HepG2 (cell line): Measurements from ENCODE around the gene PMEPA1. TPM values are rescaled to one million over a fixed set of nuclear protein-coding genes. Genes with fewer than 3 reads are reported as not detected.

Experiments used
- ATAC-seq: fragments of 200-7000 bp; cut with Tn5 transposase; 3 replicates; pipeline ENCODE4 v1.9.1; 2020; ENCODE audit warnings: mild to moderate bottlenecking, moderate library complexity
- BruUV-seq: library from RNA; stranded (reverse); fragments of 400-500 nt; replicated peaks from 2 replicates; lab custom pipeline; 2021; lab: Mats Ljungman, UMichigan
- CTCF ChIA-PET: fragments of 300-600 bp; formaldehyde crosslinking; extraction: SDS; loops from one replicate; lab custom pipeline; 2021; ENCODE audit warnings: low total read pairs, inconsistent platforms, low intra/inter-chr PET ratio; lab: Yijun Ruan, JAX
- POLR2A ChIA-PET: fragments of 350-600 bp; sonication (Branson Sonifier 250); formaldehyde crosslinking; loops from one replicate; lab custom pipeline; 2020; ENCODE audit warnings: antibody characterized with exemption, inconsistent platforms; lab: Yijun Ruan, JAX
- DNase-seq: peaks from one replicate; pipeline ENCODE4 v3.0.0-alpha.2; 2015; ENCODE audit warnings: low spot score
- FAIRE-seq: peaks from 3 replicates; lab custom pipeline; 2011; peaks lifted over from hg19 to GRCh38; lab: Jason Lieb, UNC
- H2AFZ ChIP-seq: one replicate; pipeline ENCODE4 v1.6.1; 2011; ENCODE audit warnings: low read length, inconsistent platforms
- H3K27ac ChIP-seq: fragments of 300-600 bp; 3 replicates; pipeline ENCODE4 v1.8.0; 2011; ENCODE audit warnings: mixed run types, mild to moderate bottlenecking, mixed read lengths, low read length, inconsistent platforms; ENCODE audit not compliant: insufficient read depth; ENCODE audit errors: extremely low read length
- H3K27me3 ChIP-seq, 2 experiments: fragments of 200-600 bp in 1 of 2; 2 replicates in 1 of 2; 3 replicates in 1 of 2; pipeline versions ENCODE4 v1.6.0 to v1.8.0; 2011; ENCODE audit warnings: low read length in 2 of 2, mild to moderate bottlenecking in 2 of 2, moderate library complexity in 2 of 2, inconsistent platforms in 1 of 2; ENCODE audit not compliant: insufficient read depth in 2 of 2, control insufficient read depth in 1 of 2
- H3K36me3 ChIP-seq, 2 experiments: fragments of 200-600 bp in 1 of 2; replicated peaks in 1 of 2; 2 replicates in 1 of 2; 3 replicates in 1 of 2; pipeline versions ENCODE4 v1.5.1 to v1.8.0; 2011; ENCODE audit warnings: low read length in 2 of 2, inconsistent platforms in 1 of 2; ENCODE audit not compliant: insufficient read depth in 2 of 2, control insufficient read depth in 1 of 2
- H3K4me1 ChIP-seq: 2 replicates; pipeline ENCODE4 v1.5.1; 2012; ENCODE audit warnings: low read length, inconsistent platforms; ENCODE audit not compliant: insufficient read depth
- H3K4me2 ChIP-seq: 2 replicates; pipeline ENCODE4 v1.6.0; 2011; ENCODE audit warnings: low read depth, low read length, inconsistent platforms
- H3K4me3 ChIP-seq, 3 experiments: fragments of 200-600 bp in 1 of 3; sonication (generic), shearing (Covaris generic) in 1 of 3; replicated peaks in 1 of 3; 2 replicates each; pipeline ENCODE4 v1.5.1; 2011 to 2016; ENCODE audit warnings: low read length in 3 of 3, inconsistent platforms in 2 of 3, low read depth in 2 of 3, mild to moderate bottlenecking in 2 of 3, control low read depth in 1 of 3, mixed read lengths in 1 of 3; ENCODE audit not compliant: insufficient read depth in 1 of 3
- H3K79me2 ChIP-seq: one replicate; pipeline ENCODE4 v1.6.1; 2011; ENCODE audit warnings: low read length, inconsistent platforms; ENCODE audit not compliant: insufficient read depth
- H3K9ac ChIP-seq: 2 replicates; pipeline ENCODE4 v1.6.0; 2011; ENCODE audit warnings: mild to moderate bottlenecking, low read depth, low read length, inconsistent platforms; ENCODE audit not compliant: insufficient read depth
- H3K9me3 ChIP-seq: 2 replicates; pipeline ENCODE4 v1.5.1; 2012; ENCODE audit warnings: mild to moderate bottlenecking, low read length
- H4K20me1 ChIP-seq: 2 replicates; pipeline ENCODE4 v1.6.0; 2011; ENCODE audit warnings: inconsistent platforms, mild to moderate bottlenecking, low read length, moderate library complexity; ENCODE audit not compliant: insufficient read depth
- ARID4A ChIP-seq: sonication (generic); formaldehyde crosslinking; IDR thresholded peaks from 2 replicates; pipeline ENCODE4 v1.5.0; 2020; ENCODE audit warnings: mild to moderate bottlenecking, missing genetic modification reagents, borderline replicate concordance
- CBX1 ChIP-seq: IDR thresholded peaks from one replicate; pipeline ENCODE4 v1.6.1; 2016; ENCODE audit warnings: antibody characterized with exemption, low read depth
- NR2F1 ChIP-seq, 2 experiments: fragments of 450-650 bp in 1 of 2; formaldehyde crosslinking in 1 of 2; IDR thresholded peaks; 2 replicates each; pipeline versions ENCODE4 v1.5.0 to v1.6.1; 2016 to 2020; ENCODE audit warnings: mild to moderate bottlenecking in 1 of 2, missing compliant biosample characterization in 1 of 2, missing genetic modification reagents in 1 of 2, moderate library complexity in 1 of 2
- PAF1 ChIP-seq: IDR thresholded peaks from 2 replicates; pipeline ENCODE4 v1.6.1; 2016; ENCODE audit warnings: missing genetic modification reagents, missing compliant biosample characterization
- PHF20 ChIP-seq: sonication (generic); formaldehyde crosslinking; IDR thresholded peaks from 2 replicates; pipeline ENCODE4 v1.5.0; 2020; ENCODE audit warnings: mild to moderate bottlenecking, missing genetic modification reagents
- PITX1 ChIP-seq: sonication (generic); formaldehyde crosslinking; IDR thresholded peaks from 2 replicates; pipeline ENCODE4 v1.5.1; 2020; ENCODE audit warnings: mild to moderate bottlenecking, missing genetic modification reagents
- RFXAP ChIP-seq: sonication (generic); formaldehyde crosslinking; IDR thresholded peaks from 2 replicates; pipeline ENCODE4 v1.4.0; 2020; ENCODE audit warnings: missing genetic modification reagents, borderline replicate concordance
- SALL2 ChIP-seq: sonication (generic); formaldehyde crosslinking; IDR thresholded peaks from 2 replicates; pipeline ENCODE4 v1.8.1; 2023; ENCODE audit warnings: mild to moderate bottlenecking, missing genetic modification reagents, inconsistent platforms
- SRSF1 ChIP-seq: fragments of 200-400 bp; formaldehyde crosslinking; optimal IDR thresholded peaks from 2 replicates; pipeline ENCODE3; 2017; ENCODE audit warnings: mild to moderate bottlenecking, low read depth, low read length, moderate library complexity
- TBP ChIP-seq: sonication (generic); formaldehyde crosslinking; IDR thresholded peaks from 2 replicates; pipeline ENCODE4 v1.5.0; 2020; ENCODE audit warnings: missing genetic modification reagents
- XRCC5 ChIP-seq: fragments of 200-400 bp; formaldehyde crosslinking; optimal IDR thresholded peaks from 2 replicates; pipeline ENCODE3; 2017; ENCODE audit warnings: mild to moderate bottlenecking, low read length
- ZNF468 ChIP-seq: sonication (generic); formaldehyde crosslinking; IDR thresholded peaks from 2 replicates; pipeline ENCODE4 v1.8.0; 2022; ENCODE audit warnings: mild to moderate bottlenecking, moderate library complexity, missing genetic modification reagents
- ZNF720 ChIP-seq: sonication (generic); formaldehyde crosslinking; IDR thresholded peaks from 2 replicates; pipeline ENCODE4 v1.4.0; 2020; ENCODE audit warnings: missing genetic modification reagents
- ZNF746 ChIP-seq: sonication (generic); formaldehyde crosslinking; IDR thresholded peaks from 2 replicates; pipeline ENCODE4 v1.8.0; 2022; ENCODE audit warnings: mild to moderate bottlenecking, missing genetic modification reagents
- ZSCAN29 ChIP-seq: sonication (generic); formaldehyde crosslinking; conservative IDR thresholded peaks from 2 replicates; pipeline ENCODE4 v1.4.0; 2020; ENCODE audit warnings: mild to moderate bottlenecking, missing genetic modification reagents
- WGBS: methylation state at CpG from one replicate; pipeline ENCODE4 v1.1.6; 2017; ENCODE audit warnings: low lambda C conversion rate; 5-methylcytosine and 5-hydroxymethylcytosine counted together
- in situ Hi-C: cut with HindIII; loops from 2 replicates; pipeline ENCODE4 v1.10.0; 2017; ENCODE audit warnings: low pct_unique_long_range_greater_than_20kb; ENCODE audit not compliant: extremely low pct_ligation_motif_present
- intact Hi-C: fragments of 100-400 bp; cut with micrococcal nuclease; formaldehyde crosslinking; loops from one replicate; pipeline ENCODE4 v1.10.0; 2022; ENCODE audit not compliant: unreplicated experiment
- polyA plus RNA-seq, 8 experiments: library from polyadenylated mRNA; depleted of rRNA in 3 of 8; stranded (reverse) in 7 of 8; unstranded in 1 of 8; fragments of >200 nt; fragmentation: Illumina TruSeq in 4 of 8; extraction: Trizol in 4 of 8; gene quantifications; 2 replicates each; pipeline versions ENCODE4 v1.2.1 to v1.2.3, GENCODE V29; 2011 to 2016; ENCODE audit warnings: low read depth in 4 of 8, missing spikeins in 1 of 8, mixed read lengths in 1 of 8; ENCODE audit not compliant: insufficient read depth in 1 of 8
- total RNA-seq, 5 experiments: library from RNA; depleted of rRNA; stranded (reverse); fragments of >200 nt; fragmentation: Illumina TruSeq; extraction: Trizol; gene quantifications; 2 replicates each; pipeline ENCODE4 v1.2.3, GENCODE V29; 2016; ENCODE audit warnings: low read depth in 1 of 5
- TF ChIP-seq, protein P1 (sequence below): IDR thresholded peaks from 2 replicates; pipeline ENCODE4 v1.6.1; 2016; ENCODE audit warnings: mild to moderate bottlenecking

PMEPA1 gene
- total and polyA plus RNA-seq, 2 of the 13 experiments (the other 11 are each of a cell fraction or from before 2014, with no cell fraction given) = not detected

DNA sequence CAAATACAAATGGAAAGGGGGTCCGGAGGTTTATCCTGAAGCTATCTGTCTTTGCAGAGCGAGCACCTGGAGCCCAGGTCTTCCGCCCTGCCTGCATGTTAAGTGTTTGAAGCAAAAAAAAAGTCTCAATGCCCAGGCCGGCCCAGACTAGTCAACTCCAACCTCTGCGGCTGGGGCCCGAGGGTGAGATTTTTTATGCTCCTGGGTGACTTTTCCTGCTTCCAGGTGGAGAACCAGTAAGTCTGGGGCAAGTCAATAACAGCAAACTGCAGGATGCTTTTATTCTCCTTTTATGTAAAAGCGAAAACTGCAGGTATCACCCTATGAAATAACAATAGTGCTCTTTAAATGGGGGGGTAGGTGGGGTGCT is 87.6 kb downstream of the PMEPA1 start (continued):
- TF ChIP-seq ARID4A (no peak), ZNF746 (CRISPR knock-in tag) (no peak)

DNA sequence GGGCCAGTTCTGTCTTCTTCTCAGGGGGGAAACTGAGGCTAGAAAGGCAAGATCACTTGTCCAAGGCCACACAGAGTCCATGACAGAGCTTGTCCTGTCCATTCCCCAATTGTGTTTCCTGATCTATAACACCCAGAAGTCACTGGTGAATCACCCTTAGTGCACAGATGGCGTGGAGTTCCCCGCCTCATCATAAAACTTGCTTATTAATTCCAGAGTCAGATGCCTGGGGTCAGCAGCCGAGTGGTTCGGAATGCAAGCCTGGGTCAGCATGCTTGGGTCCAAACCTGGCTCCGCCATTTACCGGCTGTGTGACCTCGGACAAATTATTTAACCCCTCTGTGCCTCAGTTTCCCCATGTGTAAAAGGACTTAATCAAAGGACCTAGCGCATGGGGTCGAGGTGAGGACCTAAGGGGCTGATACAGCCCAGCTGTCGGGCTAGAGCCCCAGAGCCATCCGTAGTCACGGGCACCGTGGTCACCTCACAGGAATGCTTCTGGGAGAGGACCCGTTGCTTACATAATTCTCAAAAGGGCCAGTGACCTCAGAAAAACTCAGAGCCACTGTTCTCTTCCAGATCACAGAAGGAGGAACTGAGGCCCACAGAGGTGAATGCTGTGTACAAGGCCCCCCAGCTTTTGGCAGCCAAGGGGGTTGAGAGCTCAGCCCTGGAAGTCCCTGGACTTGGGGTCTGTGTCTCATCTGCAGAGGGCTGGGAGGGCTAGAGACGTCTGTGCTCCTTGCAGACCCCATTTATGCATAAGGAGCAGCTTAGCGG is 88.2 kb downstream of the PMEPA1 start:
- FAIRE-seq = no peak

More for the DNA sequence above, 88.2 kb downstream of the PMEPA1 start:
- no peaks in the 10 kb centered on the region for H4K20me1 ChIP-seq
- in situ Hi-C loops = no loop called here
- H3K27ac ChIP-seq = no peak overlapping the region
- H3K27me3 ChIP-seq = peaks cover 2 to 63% of the 10 kb centered on the region in 2 experiments; a peak in 4 of 5 replicates
- no peak overlapping the region for H3K9ac ChIP-seq
- CTCF ChIA-PET = interaction anchor here (1.4 to 2.4 kb wide), 2 partner anchors 558 to 589 kb away, joined by 5 to 26 read pairs; no protein-coding TSS in a partner anchor
- no peak for TF ChIP-seq ZNF468 (CRISPR knock-in tag)
- TF ChIP-seq CBX1 = no peak
- TF ChIP-seq ZNF720 = no peak
- no peak for TF ChIP-seq ZSCAN29 (CRISPR knock-in tag)
- no peak for TF ChIP-seq NR2F1 (CRISPR knock-in tag; IDR thresholded peaks at IDR 0.05)
- TF ChIP-seq TBP (CRISPR knock-in tag) = no peak
- TF ChIP-seq, protein P1, sequence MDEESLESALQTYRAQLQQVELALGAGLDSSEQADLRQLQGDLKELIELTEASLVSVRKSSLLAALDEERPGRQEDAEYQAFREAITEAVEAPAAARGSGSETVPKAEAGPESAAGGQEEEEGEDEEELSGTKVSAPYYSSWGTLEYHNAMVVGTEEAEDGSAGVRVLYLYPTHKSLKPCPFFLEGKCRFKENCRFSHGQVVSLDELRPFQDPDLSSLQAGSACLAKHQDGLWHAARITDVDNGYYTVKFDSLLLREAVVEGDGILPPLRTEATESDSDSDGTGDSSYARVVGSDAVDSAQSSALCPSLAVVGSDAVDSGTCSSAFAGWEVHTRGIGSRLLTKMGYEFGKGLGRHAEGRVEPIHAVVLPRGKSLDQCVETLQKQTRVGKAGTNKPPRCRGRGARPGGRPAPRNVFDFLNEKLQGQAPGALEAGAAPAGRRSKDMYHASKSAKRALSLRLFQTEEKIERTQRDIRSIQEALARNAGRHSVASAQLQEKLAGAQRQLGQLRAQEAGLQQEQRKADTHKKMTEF = no peak
- no peak for TF ChIP-seq PAF1 (CRISPR knock-in tag)
- TF ChIP-seq PHF20 = no peak
- no peak for TF ChIP-seq XRCC5
- no peak for TF ChIP-seq SRSF1
- no peak for TF ChIP-seq RFXAP (CRISPR knock-in tag)
- no peak for TF ChIP-seq PITX1 (CRISPR knock-in tag)
- no peak for TF ChIP-seq SALL2 (CRISPR knock-in tag)
- TF ChIP-seq, all 625 proteins: peak for 0
- Histone ChIP-seq H3K4me3 (no peak overlapping the region), H3K79me2 (no peaks in the 10 kb centered on the region), H2AFZ (no peak overlapping the region), H3K4me1 (no peaks in the 10 kb centered on the region), H3K36me3 (no peaks in the 10 kb centered on the region), H3K9me3 (peaks cover 9% of the 10 kb centered on the region; the same call in 1 of the 2 replicates), H3K4me2 (no peak overlapping the region)
- POLR2A ChIA-PET = no interaction called here
- intact Hi-C loops = loop anchor here (1.0 kb wide), 1 partner anchor 558 kb away; no protein-coding TSS in a partner anchor
- no peak for DNase-seq
- ATAC-seq = no peak
- no TSS peak for BruUV-seq
- WGBS = 43% methylated on average over 16 of the region's 16 CpGs
